HCT116 (cell line): ENCODE results near the gene LEMD3. TPM values are rescaled to one million over a fixed set of nuclear protein-coding genes. Genes with fewer than 3 reads are reported as not detected.
"Not testable (repeated sequence)": the region's sequence is repeated elsewhere in the genome, so short reads cannot be mapped to it uniquely, and the experiment has no call there.

ENCODE experiments used
- ATAC-seq: fragments of 200-7000 bp; cut with Tn5 transposase; 2 replicates; pipeline ENCODE4 v1.9.1; 2020; ENCODE audit warnings: mild to moderate bottlenecking, moderate library complexity
- BruUV-seq: library from RNA; stranded (reverse); fragments of 400-500 nt; replicated peaks from 2 replicates; lab custom pipeline; 2021; lab: Mats Ljungman, UMichigan
- CTCF ChIA-PET: fragments of 300-600 bp; sonication (Branson Sonifier 250); formaldehyde crosslinking; loops from one replicate; lab custom pipeline; 2021; ENCODE audit warnings: antibody characterized with exemption; lab: Charles Lee
- POLR2A ChIA-PET: fragments of 300-600, 350-600 bp; sonication (Branson Sonifier 250); formaldehyde crosslinking; loops from one replicate; lab custom pipeline; 2021; ENCODE audit warnings: antibody characterized with exemption; lab: Charles Lee
- RAD21 ChIA-PET, 2 experiments: fragments of 300-600 bp; sonication (Branson Sonifier 250); formaldehyde crosslinking; loops; one replicate each; lab custom pipeline; 2023; ENCODE audit warnings: low total read pairs in 2 of 2; ENCODE audit not compliant: uncharacterized antibody in 2 of 2, unreplicated experiment in 2 of 2, low non-redundant PET in 1 of 2; lab: Charles Lee
- DNase-seq: peaks from one replicate; pipeline ENCODE4 v3.0.0-alpha.2; 2010; ENCODE audit warnings: low read depth, low spot score
- H2AFZ ChIP-seq: fragments of 200-600 bp; shearing (Covaris generic), sonication (generic); 2 replicates; pipeline ENCODE4 v1.6.1; 2017; ENCODE audit warnings: low read depth, mixed run types, mixed read lengths, antibody characterized with exemption, low read length; ENCODE audit not compliant: poor library complexity, severe bottlenecking
- H3K27ac ChIP-seq: 2 replicates; pipeline ENCODE4 v1.5.1; 2012; ENCODE audit warnings: low read depth, low read length
- H3K27me3 ChIP-seq: fragments of 200-600 bp; sonication (generic); 2 replicates; pipeline ENCODE4 v1.6.1; 2016; ENCODE audit warnings: mixed run types, low read length, mixed read lengths; ENCODE audit not compliant: insufficient read depth
- H3K36me3 ChIP-seq, 2 experiments: fragments of 200-500 bp in 1 of 2; fragments of 200-600 bp in 1 of 2; sonication (Bioruptor generic) in 1 of 2; sonication (generic) in 1 of 2; 2 replicates each; pipeline versions ENCODE4 v1.5.1 to v1.6.1; 2014 to 2016; ENCODE audit warnings: low read length in 2 of 2, inconsistent platforms in 1 of 2, mixed read lengths in 1 of 2, mixed run types in 1 of 2; ENCODE audit not compliant: insufficient read depth in 2 of 2, control insufficient read depth in 1 of 2
- H3K4me1 ChIP-seq, 2 experiments: fragments of 200-600 bp in 1 of 2; sonication (generic) in 1 of 2; 2 replicates each; pipeline versions ENCODE4 v1.5.1 to v1.6.1; 2012 to 2017; ENCODE audit warnings: low read length in 2 of 2, inconsistent platforms in 1 of 2, mild to moderate bottlenecking in 1 of 2, mixed read lengths in 1 of 2, mixed run types in 1 of 2, moderate library complexity in 1 of 2; ENCODE audit not compliant: insufficient read depth in 2 of 2, control insufficient read depth in 1 of 2
- H3K4me2 ChIP-seq: fragments of 200-600 bp; sonication (generic); 2 replicates; pipeline ENCODE4 v1.6.1; 2017; ENCODE audit warnings: mixed run types, low read length, mixed read lengths
- H3K4me3 ChIP-seq, 2 experiments: fragments of 200-600 bp in 1 of 2; sonication (generic) in 1 of 2; replicated peaks in 1 of 2; 2 replicates each; pipeline ENCODE4 v1.5.1; 2011 to 2016; ENCODE audit warnings: low read length in 2 of 2, control low read depth in 1 of 2, low read depth in 1 of 2, mild to moderate bottlenecking in 1 of 2, mixed read lengths in 1 of 2, mixed run types in 1 of 2
- H3K79me2 ChIP-seq: fragments of 200-600 bp; sonication (generic); 2 replicates; pipeline ENCODE4 v1.6.1; 2017; ENCODE audit warnings: mild to moderate bottlenecking, mixed run types, low read length, moderate library complexity, mixed read lengths; ENCODE audit not compliant: insufficient read depth
- H3K9ac ChIP-seq: fragments of 200-600 bp; sonication (generic); 2 replicates; pipeline ENCODE4 v1.6.1; 2016; ENCODE audit warnings: low read length, mixed read lengths
- H3K9me2 ChIP-seq: fragments of 200-600 bp; sonication (generic), shearing (Covaris generic); 2 replicates; pipeline ENCODE4 v1.6.1; 2017; ENCODE audit warnings: mixed run types, mild to moderate bottlenecking, moderate library complexity; ENCODE audit not compliant: insufficient read depth
- H3K9me3 ChIP-seq, 2 experiments: fragments of 200-500 bp in 1 of 2; fragments of 200-600 bp in 1 of 2; sonication (Bioruptor generic) in 1 of 2; sonication (generic) in 1 of 2; 2 replicates each; pipeline ENCODE4 v1.6.1; 2014 to 2017; ENCODE audit warnings: low read length in 2 of 2, mixed read lengths in 2 of 2, inconsistent platforms in 1 of 2, low read depth in 1 of 2, mild to moderate bottlenecking in 1 of 2, mixed run types in 1 of 2, moderate library complexity in 1 of 2; ENCODE audit not compliant: control insufficient read depth in 1 of 2, insufficient read depth in 1 of 2
- H4K20me1 ChIP-seq: fragments of 200-600 bp; sonication (generic), shearing (Covaris generic); 2 replicates; pipeline ENCODE4 v1.6.1; 2017; ENCODE audit warnings: mixed run types, mild to moderate bottlenecking, moderate library complexity; ENCODE audit not compliant: insufficient read depth
- CEBPB ChIP-seq: IDR thresholded peaks from 2 replicates; pipeline ENCODE4 v1.6.1; 2012; ENCODE audit warnings: low read depth
- ELF1 ChIP-seq: IDR thresholded peaks from 2 replicates; pipeline ENCODE4 v1.6.1; 2012; ENCODE audit warnings: low read depth, borderline replicate concordance
- POLR2AphosphoS5 ChIP-seq: IDR thresholded peaks from 2 replicates; pipeline ENCODE4 v1.6.1; 2011; ENCODE audit warnings: mild to moderate bottlenecking, low read depth, low read length, moderate library complexity
- RAD21 ChIP-seq: IDR thresholded peaks from 2 replicates; pipeline ENCODE4 v1.6.1; 2012; ENCODE audit warnings: low read depth, mild to moderate bottlenecking
- SRF ChIP-seq: IDR thresholded peaks from 2 replicates; pipeline ENCODE4 v1.6.1; 2012; ENCODE audit warnings: low read depth
- ZNF274 ChIP-seq: fragments of 200-500 bp; sonication (Bioruptor generic); IDR thresholded peaks from 2 replicates; pipeline ENCODE4 v1.6.1; 2014; ENCODE audit warnings: mild to moderate bottlenecking, low read depth, low read length, inconsistent platforms
- intact Hi-C: fragments of 100-400 bp; cut with micrococcal nuclease; formaldehyde crosslinking; loops from 2 replicates; pipeline ENCODE4 v1.10.0; 2022
- total RNA-seq: library from RNA; stranded (reverse); gene quantifications from one replicate; pipeline ENCODE4 v1.2.1, GENCODE V29; 2021; ENCODE audit not compliant: unreplicated experiment
- TF ChIP-seq, protein P1 (sequence below), 3 experiments: fragments of 200-600 bp in 1 of 3; sonication (generic) in 1 of 3; IDR thresholded peaks in 2 of 3; conservative IDR thresholded peaks in 1 of 3; 2 replicates each; pipeline ENCODE4 v1.5.1; 2012 to 2017; ENCODE audit warnings: low read depth in 2 of 3, low read length in 2 of 3, antibody characterized with exemption in 1 of 3, borderline replicate concordance in 1 of 3, control low read depth in 1 of 3, mild to moderate bottlenecking in 1 of 3, mixed read lengths in 1 of 3, mixed run types in 1 of 3, moderate library complexity in 1 of 3; ENCODE audit not compliant: insufficient read depth in 1 of 3

The LEMD3 gene
- total RNA-seq, 1 experiment from 2014 or later, result 28.7 TPM

DNA sequence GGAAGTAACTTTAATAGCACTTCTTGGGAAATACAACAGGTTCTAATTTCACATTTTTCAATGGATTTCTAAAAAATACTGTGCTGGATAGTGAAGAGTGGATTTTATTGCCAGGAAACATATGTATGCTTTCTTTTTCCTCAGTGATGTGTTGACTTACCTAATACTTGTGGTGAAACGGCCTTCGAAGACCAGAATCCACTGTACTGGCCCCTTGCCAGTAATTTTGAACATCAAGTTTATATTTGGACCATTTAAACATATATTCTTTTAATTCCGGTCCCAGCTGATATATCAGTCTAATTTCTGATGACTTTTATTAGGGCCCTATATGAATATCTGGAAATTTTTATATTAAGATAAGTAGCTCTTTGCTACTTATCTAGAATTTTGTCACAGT, 110.9 kb downstream of the LEMD3 start (continued):
- TF ChIP-seq SRF (no peak), ELF1 (no peak), ZNF274 (no peak), POLR2AphosphoS5 (no peak)

DNA sequence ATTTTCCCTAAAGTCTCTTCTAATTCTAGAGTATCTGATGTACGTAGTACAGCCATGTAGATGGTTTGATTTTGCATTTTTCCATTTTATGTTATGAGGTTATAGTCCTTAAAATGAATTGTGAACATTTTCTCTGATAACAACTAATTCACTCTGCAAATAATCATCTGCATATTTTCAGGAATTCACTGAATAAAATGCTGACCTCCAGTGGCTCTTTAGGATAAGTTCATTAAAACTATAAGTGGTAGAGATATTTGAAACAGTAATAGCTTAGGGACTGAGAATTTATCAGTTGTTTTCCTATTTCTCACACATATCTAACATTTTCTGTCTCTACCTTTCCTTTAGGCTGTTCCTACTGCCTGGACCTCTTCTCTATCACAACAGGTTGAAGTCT, 113.5 kb downstream of the LEMD3 start:
- intact Hi-C loops, result no loop called here
- H3K79me2 ChIP-seq, result no peaks in the 10 kb centered on the region
- BruUV-seq, result no TSS peak
- no peaks in the 10 kb centered on the region for H3K9me3 ChIP-seq
- RAD21 ChIA-PET, result no interaction called here
- H4K20me1 ChIP-seq, result no peaks in the 10 kb centered on the region
- no peaks in the 10 kb centered on the region for H3K9me2 ChIP-seq
- ATAC-seq (no peak), DNase-seq (no peak)
- POLR2A ChIA-PET, result no interaction called here
- H3K9ac ChIP-seq, result no peak overlapping the region
- no peak for TF ChIP-seq CEBPB
- TF ChIP-seq RAD21, result peak; percentile 48
- TF ChIP-seq, protein P1, sequence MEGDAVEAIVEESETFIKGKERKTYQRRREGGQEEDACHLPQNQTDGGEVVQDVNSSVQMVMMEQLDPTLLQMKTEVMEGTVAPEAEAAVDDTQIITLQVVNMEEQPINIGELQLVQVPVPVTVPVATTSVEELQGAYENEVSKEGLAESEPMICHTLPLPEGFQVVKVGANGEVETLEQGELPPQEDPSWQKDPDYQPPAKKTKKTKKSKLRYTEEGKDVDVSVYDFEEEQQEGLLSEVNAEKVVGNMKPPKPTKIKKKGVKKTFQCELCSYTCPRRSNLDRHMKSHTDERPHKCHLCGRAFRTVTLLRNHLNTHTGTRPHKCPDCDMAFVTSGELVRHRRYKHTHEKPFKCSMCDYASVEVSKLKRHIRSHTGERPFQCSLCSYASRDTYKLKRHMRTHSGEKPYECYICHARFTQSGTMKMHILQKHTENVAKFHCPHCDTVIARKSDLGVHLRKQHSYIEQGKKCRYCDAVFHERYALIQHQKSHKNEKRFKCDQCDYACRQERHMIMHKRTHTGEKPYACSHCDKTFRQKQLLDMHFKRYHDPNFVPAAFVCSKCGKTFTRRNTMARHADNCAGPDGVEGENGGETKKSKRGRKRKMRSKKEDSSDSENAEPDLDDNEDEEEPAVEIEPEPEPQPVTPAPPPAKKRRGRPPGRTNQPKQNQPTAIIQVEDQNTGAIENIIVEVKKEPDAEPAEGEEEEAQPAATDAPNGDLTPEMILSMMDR (IDR thresholded peaks at IDR 0.05 in 2 of 3, conservative IDR thresholded peaks at IDR 0.05 in 1 of 3; ENCODE audit: borderline replicate concordance in 1 of 3, insufficient read depth in 1 of 3, low read depth in 2 of 3, low read length in 2 of 3), result peak in 2 of 3 experiments; percentile 9 to 36; a peak in 2 of 6 replicates
- no peak for TF ChIP-seq ELF1
- peaks cover 3 to 8% of the 10 kb centered on the region in 2 experiments; a peak in 2 of 4 replicates for H3K4me1 ChIP-seq
- no peak overlapping the region for H2AFZ ChIP-seq
- H3K27ac ChIP-seq, result no peak overlapping the region
- CTCF ChIA-PET, result no interaction called here
- H3K4me3 ChIP-seq, result no peak overlapping the region
- no peaks in the 10 kb centered on the region for H3K36me3 ChIP-seq
- no peaks in the 10 kb centered on the region for H3K27me3 ChIP-seq
- H3K4me2 ChIP-seq, result no peak overlapping the region

DNA sequence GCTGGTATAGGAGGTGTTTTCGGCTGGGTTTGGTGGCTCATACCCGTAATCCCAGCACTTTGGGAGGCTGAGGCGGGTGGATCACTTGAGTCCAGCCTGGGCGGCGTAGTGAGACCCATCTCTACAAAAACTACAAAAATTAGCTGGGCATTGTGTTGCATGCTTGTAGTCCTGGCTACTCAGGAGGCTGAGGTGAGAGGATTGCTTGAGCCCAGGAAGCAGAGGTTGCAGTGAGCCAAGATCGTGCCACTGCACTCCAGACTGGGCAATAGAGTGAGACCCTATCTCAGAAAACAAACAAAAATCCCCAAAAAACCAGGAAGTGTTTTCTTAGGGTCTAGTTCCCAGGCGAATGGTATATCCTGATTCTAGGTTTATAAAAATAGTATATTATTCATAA, 116.1 kb downstream of the LEMD3 start:
- DNase-seq, POLR2A ChIA-PET, H3K27me3 ChIP-seq, H3K4me3 ChIP-seq, H3K9me3 ChIP-seq, BruUV-seq, H3K36me3 ChIP-seq, ATAC-seq, H3K9me2 ChIP-seq, H3K27ac ChIP-seq, RAD21 ChIA-PET, H4K20me1 ChIP-seq, H2AFZ ChIP-seq, H3K79me2 ChIP-seq, H3K4me1 ChIP-seq, H3K4me2 ChIP-seq, H3K9ac ChIP-seq, CTCF ChIA-PET: not testable (repeated sequence)
- intact Hi-C loops, result loop anchor here (5.0 kb wide), 1 partner anchor 393 kb away; no protein-coding TSS in a partner anchor
